ENCODE measurements around the gene SPON1.

GRCh38 chr11:14059491-14059890, 97.0 kb downstream of the SPON1 start:
- TF ChIP-seq CTCF (conservative IDR thresholded peaks at IDR 0.05; ENCODE audit: low read depth, low read length) = no peak
- TF ChIP-seq EZH2phosphoT487 (IDR thresholded peaks at IDR 0.05; ENCODE audit: borderline replicate concordance, low read length) = no peak
- no peak for TF ChIP-seq EZH2 (IDR thresholded peaks at IDR 0.05; ENCODE audit: low read length, unreplicated experiment)
